DMS79 treated with DMSO at 0.1 percent for 48 hours (cell line): Measurements from ENCODE around the gene RAB13.
A peak's percentile ranks its signal among the peaks of the same experiment; 100 is the strongest.
"Not testable (repeated sequence)": the region's sequence is repeated elsewhere in the genome, so short reads cannot be mapped to it uniquely, and the experiment has no call there.

ENCODE experiments used
- DNase-seq: peaks from one replicate; lab custom pipeline; 2025; lab: John Stamatoyannopoulos, UW

RAB13 gene

DNA sequence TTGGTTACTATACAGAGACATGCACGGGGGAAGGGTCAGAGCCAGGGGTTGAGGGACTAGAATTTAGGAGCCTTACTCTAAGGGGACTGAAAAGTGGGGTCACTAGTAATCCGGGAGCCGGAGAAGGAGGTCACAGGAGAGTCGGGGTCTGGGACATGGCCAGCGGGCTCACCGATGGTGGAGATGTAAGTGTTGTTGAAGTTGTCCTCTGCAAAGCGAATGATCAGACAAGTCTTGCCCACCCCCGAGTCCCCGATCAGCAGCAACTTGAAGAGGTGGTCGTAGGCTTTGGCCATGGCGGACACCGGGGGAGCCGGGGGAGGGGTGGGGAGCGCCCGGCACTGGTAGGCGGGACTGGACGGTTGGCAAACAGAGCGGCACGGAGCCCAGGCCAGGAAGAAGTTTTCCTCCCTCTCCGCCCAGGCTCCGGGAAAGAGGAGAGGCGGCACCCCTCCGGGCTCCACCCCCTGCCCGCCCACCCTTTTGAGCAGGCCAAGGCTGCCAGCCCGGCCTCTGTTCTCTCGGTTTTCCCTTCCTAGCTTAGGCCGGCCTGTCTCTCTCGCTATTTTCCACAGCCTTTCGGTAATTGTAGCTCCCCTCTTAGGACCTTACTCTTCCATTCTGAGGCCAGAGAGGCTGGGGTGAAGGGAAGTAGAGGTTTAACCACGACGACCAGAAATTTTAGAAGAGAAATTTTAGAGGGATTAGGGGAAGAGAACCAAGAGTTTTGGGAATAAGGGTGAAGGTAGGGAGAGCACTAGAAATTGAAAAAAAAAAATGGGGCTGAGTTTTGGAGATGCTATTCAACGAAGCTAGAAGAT is at the start of gene RAB13:
RAB13 (minus strand) TSS at position 399 of the 821 bp plus-strand sequence; CDS start at position 296, 103 bp downstream.
- DNase-seq: peak; percentile 85

DNA sequence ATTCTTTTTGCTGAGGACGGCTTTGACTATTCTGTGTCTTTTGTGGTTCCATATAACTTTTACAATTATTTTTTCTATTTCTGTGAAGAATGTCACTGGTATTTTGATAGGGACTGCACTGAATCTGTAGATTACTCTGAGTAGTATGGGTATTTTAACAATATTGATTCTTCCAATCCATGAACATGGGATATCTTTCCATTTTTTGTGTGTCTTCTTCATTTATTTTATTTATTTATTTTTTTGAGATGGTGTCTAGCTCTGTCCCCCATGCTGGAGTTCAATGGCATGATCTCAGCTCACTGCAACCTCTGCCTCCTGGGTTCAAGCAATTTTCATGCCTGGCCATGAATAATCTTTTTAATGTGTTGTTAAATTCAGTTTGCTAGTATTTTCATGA is 47.6 kb upstream of the RAB13 start:
- DNase-seq: not testable (repeated sequence)

DNA sequence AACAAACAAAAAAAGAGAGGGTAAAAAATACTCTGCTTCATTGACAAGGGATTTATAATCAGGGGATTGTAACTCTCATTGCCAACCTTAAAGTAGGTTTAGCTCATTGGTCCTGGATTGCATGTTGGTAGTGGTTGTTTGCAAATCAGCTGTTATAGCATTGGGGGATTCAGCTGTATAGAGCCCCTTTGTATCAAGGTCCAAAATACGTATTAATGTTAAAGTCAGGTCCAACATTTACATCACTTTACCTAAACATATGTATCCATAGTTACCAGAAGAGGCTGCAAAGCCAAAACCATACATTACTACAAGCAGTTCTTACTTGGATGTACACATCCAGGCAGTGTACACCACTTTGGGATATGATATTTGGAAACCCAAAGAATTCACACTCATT is 33.8 kb upstream of the RAB13 start:
- no peak for DNase-seq

GRCh38 chr1:154019269-154019668 is 33.1 kb upstream of the RAB13 start:
- DNase-seq: no peak

- peak; percentile 51 for DNase-seq
Observed at GRCh38 chr1:154014154-154014907, 28.2 kb upstream of the RAB13 start.

DNA sequence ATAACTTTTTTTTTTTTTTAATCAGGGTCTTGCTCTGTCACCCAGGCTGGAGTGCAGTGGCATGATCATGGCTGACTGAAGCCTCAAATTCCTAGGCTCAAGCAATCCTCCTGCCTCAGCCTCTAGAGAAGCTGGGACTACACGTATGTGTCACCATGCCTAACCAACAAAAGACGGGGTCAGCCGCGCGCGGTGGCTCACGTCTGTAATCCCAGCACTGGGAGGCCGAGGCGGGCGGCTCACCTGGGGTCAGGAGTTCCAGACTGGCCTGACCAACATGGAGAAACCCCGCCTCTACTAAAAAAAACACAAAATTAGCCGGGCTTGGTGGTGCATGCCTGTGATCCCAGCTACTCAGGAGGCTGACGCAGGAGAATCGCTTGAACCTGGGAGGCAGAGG is 26.4 kb upstream of the RAB13 start:
- DNase-seq: not testable (repeated sequence)

DNA sequence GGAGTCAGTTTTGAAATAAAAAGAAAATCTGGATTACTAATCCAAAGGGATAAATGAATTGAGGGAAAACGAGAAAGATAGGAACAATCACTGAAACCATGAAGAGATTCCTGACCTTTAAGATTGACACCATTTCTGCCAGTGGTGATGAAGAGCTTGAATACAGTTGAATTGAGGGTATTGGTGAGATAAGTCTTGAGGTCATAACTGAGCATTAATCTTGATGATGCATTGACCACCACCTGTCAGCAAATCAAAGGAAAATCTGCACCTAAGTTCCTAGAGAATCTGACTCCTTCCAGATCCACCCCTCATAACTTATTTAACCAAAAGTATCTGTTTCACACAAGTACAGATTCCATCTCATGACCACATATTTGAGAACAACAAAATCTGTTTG is 26.0 kb upstream of the RAB13 start:
- DNase-seq: no peak

- no peak for DNase-seq
Observed at GRCh38 chr1:154006136-154006535, 20.0 kb upstream of the RAB13 start.

GRCh38 chr1:154000420-154000819 is 14.3 kb upstream of the RAB13 start:
- DNase-seq: no peak

GRCh38 chr1:153996882-153997281 is 10.7 kb upstream of the RAB13 start:
- DNase-seq: not testable (repeated sequence)

- no peak for DNase-seq
Observed at GRCh38 chr1:153995640-153996039, 9.5 kb upstream of the RAB13 start.

DNA sequence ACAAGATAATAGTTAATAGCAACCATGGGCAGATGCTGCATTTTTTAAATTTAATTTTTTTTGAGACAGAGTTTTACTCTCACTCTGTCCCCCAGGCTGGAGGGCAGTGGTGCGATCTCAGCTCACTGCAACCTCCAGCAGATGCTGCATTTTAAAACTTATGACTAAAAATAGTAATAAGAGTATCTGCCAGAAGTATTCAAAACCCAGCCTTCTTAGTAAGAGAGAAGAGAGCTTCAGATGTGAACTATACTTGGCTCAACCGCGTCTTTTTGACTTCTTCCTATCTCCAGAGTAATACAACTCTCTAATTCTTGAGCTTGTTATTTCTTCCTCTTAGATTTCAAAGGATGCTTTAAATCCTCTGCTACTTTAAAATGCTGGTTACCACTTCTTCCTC is 9.1 kb upstream of the RAB13 start:
- DNase-seq: no peak

DNA sequence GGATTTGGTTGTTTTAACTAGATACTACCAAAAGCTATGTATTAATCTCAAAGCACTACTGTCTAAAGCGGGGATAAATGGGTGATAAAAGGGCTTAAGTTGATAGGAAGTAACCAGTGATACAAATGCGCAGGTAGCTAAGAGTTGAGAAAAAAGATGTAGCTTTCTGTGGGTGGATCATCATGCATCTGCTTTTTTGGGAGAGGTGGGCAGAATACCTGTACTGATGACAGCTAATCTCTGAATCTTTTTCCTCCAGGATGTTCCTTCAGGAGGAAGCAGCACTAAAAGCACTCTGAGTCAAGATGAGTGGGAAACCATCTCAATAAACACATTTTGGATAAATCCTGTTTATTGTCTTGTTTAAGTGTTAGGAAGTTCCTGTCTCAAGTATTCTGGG is 5.7 kb upstream of the RAB13 start:
- DNase-seq: no peak

DNA sequence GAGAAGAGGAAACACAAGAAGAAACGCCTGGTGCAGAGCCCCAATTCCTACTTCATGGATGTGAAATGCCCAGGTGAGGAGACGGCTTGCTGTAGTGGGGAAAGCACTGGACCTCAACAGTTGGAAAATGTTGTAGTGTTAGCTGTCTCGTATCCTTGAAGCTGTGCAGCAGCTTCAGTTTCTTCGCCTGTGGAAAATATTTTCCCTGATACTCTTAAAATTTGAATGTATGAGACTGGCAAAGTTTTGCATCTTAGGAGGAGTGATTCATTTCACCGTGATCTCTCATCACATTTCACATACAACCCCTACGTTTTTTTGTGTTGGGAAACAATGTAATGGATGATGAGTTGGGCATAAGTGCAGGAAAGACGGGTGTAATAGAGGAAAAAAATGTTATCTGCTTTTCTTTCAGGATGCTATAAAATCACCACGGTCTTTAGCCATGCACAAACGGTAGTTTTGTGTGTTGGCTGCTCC is 5.1 kb upstream of the RAB13 start:
- no peak for DNase-seq

GRCh38 chr1:153990468-153991150 is 4.5 kb upstream of the RAB13 start, which contains the start of gene RPS27:
Gene RPS27 (plus strand): TSS chr1:153990762. CDS start chr1:153990797, 35 bp downstream.
- DNase-seq: peak; percentile 98

DNA sequence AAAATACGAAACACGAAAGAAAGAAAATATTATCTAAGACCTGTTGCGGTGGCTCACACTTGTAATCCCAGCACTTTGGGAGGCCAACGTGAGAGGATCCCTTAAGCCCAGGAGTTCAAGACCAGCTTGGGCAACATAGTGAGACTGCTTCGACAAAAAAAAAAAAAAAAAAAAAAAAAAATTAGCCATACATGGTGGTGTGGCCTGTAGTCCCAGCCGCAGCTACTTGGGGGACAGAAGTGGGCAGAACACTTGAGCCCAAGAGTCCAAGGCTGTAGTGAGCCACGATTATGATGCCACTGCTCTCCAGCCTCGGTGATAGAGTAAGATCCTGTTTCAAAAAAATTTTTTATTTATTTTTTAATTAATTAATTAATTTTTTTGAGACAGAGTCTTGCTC is 1.5 kb upstream of the RAB13 start:
- no peak for DNase-seq

GRCh38 chr1:153985341-153985912 is 712 bp downstream of the RAB13 start:
- DNase-seq: no peak

DNA sequence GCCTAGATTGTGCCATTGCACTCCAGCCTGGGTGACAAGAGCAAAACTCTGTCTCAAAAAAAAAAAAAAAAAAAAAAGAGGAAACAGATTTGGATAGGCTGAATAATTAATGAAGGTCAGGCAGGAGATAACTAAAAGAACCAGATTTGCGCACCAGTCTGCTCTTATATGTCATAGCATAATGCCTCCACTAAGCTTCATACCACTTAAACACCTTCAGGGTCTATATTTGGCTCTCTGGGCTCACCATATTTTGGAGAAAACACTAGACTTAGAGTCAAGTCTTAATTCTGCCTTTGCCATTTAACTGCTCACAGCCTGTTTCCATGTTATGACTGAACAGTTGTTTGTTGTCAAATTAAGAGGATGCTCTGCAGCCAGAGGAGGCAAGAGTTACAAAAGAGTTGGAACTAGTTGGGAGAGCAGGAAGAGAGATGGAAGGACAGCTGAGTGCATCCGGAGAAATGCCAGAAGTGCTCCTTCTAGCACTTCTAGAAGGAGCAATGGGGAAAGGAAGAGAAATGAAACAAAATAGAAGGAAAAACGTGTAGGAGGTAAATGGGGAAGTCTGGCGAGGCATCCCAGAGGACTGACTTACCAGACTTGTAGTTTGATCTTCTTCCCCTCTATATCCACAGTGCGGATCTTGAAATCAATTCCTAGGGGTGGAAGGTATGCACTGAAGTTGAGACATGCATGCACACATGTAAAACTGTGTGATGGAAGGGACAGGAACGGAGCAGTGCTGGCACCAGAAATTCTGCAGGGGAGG is 1.8 kb downstream of the RAB13 start:
- no peak for DNase-seq

DNA sequence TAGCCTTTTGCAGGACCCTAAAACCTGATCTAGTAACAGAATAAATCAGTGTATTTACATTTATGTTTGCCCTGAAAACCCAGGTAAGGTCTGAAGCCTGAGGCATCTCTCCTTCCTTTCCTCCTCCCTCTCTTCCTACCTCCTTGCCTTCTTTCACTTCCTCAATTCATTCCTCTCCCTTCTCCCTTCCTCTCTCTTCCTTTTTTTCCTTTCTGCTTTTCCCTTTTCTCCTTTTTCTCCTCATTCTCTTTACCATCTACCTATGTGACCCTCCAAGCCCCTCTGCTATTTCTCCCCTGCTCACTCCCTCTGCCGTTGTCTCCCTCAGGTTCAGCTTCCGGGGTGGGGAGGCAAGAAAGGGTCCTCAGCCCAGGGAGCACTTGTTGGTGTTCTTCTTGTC is 4.4 kb downstream of the RAB13 start:
- DNase-seq: not testable (repeated sequence)

DNA sequence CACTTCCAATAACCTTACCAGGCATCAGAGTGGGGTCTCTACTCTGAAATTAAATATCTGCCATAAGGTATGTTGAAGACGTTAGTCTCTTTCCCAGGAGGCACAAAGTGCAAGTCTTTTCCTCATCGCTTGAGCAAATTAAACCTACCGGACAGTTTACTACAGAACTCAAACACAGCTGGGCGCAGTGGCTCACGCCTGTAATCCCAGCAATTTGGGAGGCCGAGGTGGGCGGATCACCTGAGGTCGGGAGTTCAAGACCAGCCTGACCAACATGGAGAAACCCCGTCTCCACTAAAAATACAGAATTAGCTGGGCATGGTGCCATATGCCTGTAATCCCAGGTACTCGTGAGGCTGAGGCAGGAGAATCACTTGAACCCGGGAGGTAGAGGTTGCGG is 7.0 kb downstream of the RAB13 start:
- not testable (repeated sequence) for DNase-seq

DNA sequence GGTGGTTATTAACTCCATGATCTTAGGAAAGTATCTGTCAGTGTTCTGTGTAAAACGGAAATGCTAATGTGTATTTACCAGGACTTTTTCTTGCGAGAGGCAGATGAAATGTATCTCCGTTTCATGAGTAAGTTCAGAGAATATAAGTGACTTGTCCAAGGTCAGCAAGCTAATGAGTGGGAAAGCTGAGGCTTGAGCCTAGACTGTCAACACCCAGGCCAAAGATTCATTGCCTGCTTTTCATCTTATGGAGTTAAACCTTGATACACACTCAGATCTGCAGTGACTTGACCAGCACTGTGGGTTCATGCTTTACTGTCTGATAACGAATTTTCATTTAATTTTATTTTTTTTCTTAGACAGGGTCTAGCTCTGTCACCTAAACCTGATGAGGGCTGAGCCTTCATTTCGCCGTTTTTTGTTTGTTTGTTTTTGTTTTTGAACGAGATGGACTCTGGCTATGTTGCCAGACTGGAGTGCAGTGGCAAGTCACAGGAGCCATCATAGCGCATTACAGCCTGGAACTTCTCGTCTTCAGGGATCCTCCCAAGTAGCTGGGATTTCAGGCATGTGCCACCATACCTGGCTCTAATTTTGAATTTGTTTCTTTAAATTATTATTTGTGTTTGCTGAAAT is 7.7 kb downstream of the RAB13 start:
- DNase-seq: no peak
